ENCODE results near the gene TRAPPC10.
"Not testable (repeated sequence)": the region's sequence is repeated elsewhere in the genome, so short reads cannot be mapped to it uniquely, and the experiment has no call there.

TRAPPC10 gene

DNA sequence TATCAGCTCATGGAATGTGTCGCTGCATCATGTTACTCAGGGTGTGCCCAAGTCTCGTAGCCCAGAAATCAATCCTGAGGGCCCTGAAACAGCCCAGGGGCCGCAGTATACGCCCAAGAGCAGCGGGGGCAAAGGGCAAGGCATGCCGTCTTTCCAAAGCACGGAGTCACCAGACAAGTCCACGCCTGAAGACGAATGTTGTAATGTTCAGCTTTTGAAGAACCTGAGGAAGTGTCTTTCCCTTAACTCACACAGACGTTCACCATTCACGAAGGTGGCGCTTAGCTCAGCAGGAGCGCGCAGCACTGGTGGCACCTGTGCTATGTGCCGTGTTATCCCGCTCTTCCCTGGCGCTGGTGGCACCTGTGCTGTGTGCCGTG is 76.3 kb downstream of the TRAPPC10 start:
- no peak for DNase-seq (ENCODE audit: low spot score)

DNA sequence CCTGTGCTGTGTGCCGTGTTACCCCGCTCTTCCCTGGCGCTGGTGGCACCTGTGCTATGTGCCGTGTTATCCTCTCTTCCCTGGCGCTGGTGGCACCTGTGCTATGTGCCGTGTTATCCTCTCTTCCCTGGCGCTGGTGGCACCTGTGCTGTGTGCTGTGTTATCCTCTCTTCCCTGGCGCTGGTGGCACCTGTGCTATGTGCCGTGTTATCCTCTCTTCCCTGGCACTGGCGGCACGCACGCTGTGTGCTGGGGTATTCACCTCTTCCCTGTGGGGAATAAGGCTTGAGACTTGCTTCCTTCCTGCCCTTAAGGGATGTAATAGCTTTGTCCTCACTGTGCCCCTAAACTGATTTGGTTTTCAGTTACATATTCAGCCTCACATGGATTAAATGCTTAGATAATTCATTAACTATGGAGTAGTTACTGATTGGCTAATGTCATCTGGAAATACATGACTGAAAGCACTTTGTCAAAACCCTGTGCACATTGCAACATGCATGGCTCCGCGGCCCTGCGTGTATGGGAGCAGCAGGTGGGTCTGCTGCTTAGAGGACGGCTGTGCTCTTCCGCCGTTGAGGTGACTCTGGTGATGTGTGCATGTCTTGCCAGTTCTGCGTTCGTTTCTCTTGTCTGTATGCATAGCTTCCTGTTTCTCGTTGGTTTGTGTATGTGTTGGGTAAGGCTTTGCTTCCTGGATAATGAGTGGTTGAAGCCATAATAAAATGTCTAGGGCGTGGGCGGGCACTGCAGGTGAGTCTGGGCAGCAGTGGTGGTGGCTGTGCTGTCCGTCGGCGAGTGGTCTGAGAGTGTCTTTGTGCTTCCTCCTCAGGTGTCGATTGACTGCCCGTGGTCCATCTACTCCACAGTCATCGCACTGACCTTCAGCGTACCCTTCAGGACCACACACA is 77.1 kb downstream of the TRAPPC10 start:
- DNase-seq (ENCODE audit: low spot score) = no peak

DNA sequence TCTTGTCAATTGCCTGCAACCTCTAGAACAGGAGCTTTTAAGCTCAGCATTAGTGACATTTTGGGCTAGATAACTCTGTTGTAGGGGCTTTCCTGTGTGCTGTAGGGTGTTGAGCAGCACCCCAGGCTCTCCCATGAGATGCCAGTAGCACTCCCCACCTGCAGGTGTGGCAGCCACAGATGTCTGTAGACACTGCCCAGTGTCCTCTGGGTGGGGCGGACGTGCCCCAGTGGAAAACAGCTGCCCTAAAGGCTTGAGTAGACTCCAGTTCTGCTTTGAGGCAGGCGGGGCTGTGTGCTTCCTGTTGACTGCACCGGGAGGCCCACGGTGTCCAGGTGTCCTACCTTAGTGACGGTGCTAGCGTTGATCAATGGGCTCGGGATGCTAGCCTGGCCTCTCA is 78.2 kb downstream of the TRAPPC10 start:
- DNase-seq (ENCODE audit: low spot score) = no peak

DNA sequence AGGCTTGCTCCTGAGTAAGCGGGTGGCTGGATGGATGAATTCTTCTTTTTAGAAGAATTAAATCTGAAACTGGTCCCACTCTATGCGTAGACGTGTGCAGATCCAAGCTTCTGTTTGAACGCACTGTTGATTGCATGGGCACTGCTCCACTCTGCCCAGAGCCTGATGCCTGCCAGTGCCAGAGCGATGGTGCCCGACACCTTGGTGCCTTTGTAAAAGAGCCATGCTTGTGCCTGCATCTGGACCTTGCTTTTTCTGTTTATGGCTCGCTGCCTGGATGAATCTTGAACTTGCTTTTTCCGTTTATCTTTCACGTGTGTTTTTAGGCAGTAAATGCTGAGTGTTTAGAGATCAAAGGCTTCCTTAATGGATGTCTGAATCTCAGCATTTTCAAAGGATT is 80.1 kb downstream of the TRAPPC10 start:
- DNase-seq (ENCODE audit: low spot score) = no peak

DNA sequence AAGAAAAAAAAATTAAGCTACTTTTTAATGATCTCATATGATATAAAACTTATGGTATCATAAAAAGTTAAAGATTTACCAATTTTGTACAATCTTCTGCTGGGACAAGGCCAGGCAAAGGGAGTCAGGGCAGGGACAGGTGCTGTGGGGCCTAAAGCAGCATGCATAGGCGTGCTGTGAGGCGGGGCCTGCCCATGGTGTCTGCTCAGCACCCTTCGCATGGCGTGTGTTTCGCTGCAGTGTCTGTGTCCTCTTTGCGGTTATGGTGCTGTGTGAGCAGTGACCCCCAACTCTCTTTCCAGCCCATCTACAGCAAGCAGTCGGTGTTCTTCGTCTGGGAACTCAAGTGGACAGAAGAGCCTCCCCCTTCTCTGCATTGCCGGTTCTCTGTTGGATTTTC is 81.7 kb downstream of the TRAPPC10 start:
- no peak for DNase-seq (ENCODE audit: low spot score)

DNA sequence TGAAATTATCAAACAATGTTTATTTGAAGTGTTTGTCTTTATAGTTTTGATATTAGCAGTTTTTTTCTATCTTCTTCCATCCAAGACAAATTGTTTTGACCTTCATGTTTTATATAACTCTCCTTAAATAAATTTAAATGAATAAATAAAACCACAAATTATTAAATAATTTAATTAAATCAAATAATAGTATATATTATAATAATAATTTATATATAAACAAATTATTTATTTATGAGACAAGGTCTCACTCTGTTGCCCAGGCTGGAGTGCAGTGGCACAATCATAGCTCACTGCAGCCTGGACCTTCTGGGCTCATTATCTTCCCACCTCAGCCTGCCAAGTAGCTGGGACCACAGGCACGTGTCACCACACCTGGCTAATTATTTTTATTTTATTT is 82.7 kb downstream of the TRAPPC10 start:
- DNase-seq (ENCODE audit: low spot score) = no peak

DNA sequence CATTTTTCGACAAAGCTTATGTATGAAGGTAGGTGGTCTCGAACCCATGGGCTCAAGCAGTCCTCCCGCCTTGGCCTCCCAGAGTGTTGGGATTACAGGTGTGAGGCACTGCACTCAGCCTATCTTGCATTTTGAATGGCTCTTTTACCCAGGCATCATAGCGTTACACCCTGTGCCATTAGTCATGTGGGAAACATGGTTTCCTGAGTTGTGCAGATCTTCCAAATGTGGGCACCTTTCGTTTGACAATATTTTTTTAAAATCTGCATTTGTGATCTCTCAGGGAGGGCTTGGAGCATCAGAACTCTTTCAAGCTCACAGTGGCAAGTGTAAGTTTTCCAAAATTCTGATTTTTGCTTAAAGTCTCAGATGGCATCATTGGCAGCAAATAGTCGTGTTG is 86.4 kb downstream of the TRAPPC10 start:
- not testable (repeated sequence) for DNase-seq (ENCODE audit: low spot score)

DNA sequence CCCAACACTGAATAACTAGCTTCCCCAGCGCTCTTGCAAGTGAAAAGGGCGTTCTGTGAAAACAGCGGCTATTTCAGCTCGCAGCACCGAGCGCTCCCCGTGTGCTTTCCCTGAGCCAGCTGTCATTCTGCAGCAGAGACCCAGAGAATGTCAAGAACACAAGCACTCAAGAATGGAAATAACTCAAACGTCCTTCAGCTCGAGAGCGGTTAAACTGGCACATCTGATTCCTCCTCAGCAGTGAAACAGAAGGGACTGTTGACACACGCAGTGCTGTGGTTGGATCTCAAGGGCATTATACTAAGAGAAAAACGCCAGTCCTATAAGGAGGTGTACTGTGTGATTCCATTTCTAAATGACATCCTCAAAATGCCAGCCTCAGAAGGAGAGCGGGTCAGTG is 86.9 kb downstream of the TRAPPC10 start:
- DNase-seq (ENCODE audit: low spot score) = not testable (repeated sequence)

DNA sequence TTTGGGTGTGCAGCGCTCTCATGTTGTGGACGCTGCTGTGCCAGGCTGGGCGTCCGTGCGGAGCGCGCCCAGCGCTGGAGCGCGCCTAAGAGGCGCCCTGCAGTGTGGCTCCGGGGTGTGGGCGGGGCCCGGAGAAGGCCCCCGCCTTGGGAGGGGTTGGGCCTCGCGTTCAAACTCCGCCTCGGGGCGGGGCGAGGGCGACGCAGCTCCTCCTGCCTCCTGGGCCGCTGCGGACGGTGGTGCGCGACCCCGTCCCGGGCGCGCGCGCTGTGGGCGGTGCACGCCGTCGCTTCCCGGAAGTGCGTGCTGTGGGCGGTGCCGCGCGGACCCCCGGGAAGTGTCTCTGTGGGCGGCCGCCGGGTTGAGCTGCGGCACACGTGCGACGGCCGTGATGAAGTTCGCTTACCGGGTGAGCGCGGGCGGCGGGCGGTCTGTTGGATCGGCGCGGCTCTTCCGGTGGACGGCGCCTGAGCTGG is 95.0 kb downstream of the TRAPPC10 start, which contains the start of gene PWP2:
TSS of gene PWP2 (plus strand) at position 374 of the 476 bp plus-strand sequence. CDS start at position 392, 18 bp downstream.
- DNase-seq (ENCODE audit: low spot score) = not testable (repeated sequence)

DNA sequence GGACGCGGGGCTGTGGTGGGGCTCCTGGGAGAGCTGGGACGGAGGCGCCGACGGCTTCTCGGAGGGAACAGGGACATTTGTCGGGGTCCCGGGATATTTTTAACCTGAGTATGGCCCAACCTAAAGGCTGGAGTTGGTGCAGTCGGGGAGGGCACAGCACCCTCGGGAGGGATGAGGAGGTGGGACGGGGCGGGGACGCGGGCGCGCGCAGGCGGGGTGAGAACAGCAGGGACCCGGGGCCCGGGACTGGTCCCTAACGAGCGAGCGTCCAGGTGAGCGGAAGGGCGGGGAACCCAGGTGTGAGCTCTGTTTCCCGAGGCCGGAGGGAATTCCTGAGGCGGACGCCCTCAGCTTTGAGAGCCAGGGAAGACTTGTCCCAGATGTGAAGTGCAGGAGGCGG is 95.5 kb downstream of the TRAPPC10 start:
- DNase-seq (ENCODE audit: low spot score) = not testable (repeated sequence)

DNA sequence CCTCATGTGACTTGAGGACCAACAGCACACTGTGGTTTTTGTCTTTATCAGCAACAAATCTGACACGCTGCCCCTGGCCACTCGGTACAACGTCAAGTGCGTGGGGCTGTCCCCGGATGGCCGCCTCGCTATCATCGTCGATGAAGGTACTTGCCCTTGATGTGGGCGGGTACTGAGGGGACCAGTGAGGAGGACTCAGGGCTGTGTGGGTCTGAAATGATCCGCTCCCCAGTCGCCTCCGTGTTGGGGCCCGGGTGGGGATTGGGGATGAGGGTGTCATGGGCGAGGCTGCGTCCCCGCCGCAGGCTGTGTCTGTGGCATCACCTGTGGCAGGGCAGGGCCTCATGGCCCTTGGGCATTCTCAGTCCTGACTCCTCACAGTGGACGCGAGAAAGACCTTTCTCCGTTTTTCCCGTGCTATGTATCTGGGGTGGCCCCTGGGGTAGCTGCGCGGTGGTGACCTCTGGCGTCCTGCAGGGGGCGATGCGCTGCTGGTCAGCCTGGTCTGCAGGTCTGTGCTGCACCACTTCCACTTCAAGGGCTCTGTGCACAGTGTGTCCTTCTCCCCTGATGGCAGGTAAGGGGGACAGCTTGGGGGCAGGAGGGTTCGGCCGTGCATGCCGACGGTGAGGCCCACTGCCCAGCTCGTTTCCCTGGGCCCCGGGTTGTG is 101.7 kb downstream of the TRAPPC10 start:
- not testable (repeated sequence) for DNase-seq (ENCODE audit: low spot score)

DNA sequence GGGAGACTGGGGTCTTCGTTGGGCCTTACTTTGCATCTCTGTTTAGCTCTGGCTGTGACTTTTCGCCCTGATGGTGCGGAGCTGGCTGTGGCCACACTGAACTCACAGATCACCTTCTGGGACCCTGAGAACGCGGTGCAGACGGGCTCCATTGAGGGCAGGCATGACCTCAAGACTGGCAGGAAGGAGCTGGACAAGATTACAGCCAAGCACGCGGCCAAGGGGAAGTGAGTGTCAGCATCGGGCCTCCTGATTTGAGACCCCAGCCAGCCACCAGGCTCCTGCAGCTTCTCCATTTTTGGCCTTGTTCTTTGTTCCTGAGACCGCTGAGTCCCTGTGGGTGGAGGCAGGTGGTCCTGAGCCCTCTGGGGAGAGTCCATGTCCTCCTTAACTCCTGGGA is 110.0 kb downstream of the TRAPPC10 start:
- DNase-seq (ENCODE audit: low spot score) = not testable (repeated sequence)

DNA sequence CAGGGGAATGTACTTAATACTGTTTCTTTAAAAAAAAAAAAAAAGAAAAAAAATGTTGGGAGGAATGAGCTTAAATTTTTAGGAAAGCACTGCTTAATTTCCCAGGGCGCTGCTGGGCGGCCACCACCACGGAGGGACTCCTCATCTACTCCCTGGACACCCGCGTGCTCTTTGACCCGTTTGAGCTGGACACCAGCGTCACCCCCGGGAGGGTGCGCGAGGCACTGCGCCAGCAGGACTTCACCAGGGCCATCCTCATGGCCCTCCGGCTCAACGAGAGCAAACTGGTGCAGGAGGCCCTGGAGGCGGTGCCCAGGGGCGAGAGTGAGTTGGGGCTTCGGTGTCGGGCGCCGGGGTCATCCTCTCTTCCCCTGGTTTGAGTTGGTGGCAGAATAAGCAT is 115.7 kb downstream of the TRAPPC10 start:
- DNase-seq (ENCODE audit: low spot score) = not testable (repeated sequence)

DNA sequence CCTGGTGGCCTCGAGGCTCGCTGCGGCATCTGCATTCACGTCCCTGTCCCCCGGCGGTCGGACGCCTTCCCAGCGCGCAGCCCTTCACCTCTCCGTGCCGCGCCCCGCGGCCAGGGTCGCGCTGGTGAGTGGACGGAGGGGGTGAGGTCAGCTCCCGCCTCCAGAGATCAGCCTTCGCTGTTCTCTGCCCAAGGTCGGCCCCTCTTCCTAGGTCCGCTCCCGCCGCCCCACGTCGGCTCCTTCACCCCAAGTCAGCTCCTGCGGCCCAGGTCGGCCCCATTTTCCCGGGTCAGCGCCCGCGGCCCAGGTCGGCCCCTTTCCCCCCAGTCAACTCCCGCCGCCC is 121.6 kb downstream of the TRAPPC10 start:
- DNase-seq (ENCODE audit: low spot score) = not testable (repeated sequence)

DNA sequence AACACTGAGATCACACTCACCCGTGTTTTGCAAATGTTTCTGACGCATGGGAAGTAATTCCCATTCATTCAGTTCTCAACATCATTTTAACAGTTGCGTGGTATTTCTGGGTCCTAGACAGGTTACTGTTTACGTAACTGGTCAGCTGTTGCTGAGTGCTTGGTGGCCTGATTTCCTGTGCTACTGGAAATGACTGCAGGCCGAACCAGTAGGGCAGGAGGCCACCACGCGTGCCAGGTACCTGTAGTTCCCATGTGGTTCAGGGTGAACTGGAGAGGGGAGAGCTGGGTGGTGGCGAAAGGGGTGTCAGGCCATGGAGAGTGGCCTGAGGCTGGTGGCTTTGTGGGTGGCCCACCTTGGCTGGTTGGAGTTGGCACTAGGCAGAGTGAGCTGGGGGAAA is 122.6 kb downstream of the TRAPPC10 start:
- DNase-seq (ENCODE audit: low spot score) = not testable (repeated sequence)

DNA sequence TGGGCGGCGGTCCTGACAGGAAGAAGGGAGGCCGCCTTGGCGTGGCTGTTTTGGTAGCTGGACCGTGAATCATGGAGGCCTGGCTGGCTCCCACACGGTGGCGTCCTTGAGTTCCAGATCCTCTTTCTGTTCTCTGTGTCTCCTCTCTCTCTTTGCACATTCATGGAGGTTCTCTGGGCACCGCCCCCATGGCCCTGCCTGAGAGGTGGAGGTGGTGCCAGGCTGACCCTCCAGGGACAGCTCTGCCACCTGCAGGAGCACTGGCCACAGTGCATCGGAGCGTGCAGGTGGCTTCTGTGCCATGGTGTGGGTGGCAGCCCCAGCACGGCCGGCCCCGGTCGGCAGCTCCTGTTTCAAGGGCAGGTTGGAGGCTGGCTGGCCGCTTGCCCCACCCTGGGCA is 125.9 kb downstream of the TRAPPC10 start:
- DNase-seq (ENCODE audit: low spot score) = not testable (repeated sequence)

DNA sequence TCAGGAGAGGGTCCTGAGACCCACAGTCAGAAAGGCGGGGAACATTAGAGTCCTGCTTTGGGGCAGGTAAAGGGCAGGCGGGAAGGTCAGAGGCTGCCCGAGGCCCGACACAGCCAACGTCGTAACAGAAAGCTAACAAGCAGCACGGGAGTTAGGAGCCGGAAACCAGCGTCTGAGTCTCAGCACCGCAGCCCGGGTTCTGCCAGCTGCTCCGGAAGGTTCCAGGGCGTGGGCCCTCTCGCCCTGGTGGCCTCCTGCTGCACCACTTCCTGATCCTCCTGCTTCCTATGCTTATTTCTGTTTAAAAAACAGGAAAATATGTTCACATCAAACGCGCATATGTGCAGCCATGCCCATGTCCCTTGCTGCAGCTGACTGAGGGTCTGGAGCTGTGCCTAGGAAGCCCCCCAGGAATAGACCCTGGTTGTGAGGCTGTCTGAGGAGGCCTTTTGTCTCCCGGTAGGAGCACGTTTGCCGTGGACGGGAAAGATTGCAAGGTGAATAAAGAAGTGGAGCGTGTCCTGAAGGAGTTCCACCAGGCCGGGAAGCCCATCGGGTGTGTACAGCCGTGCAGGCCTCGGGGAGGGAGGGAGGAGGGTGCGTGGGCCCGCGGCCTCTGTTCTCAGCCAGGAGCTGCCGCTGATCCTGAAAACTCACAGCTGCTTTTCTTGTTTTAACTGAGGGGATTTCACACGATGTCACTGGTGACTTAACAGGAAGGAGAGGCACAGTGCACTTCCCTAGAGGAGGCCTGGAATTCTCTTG is 127.9 kb downstream of the TRAPPC10 start:
- DNase-seq (ENCODE audit: low spot score) = not testable (repeated sequence)

DNA sequence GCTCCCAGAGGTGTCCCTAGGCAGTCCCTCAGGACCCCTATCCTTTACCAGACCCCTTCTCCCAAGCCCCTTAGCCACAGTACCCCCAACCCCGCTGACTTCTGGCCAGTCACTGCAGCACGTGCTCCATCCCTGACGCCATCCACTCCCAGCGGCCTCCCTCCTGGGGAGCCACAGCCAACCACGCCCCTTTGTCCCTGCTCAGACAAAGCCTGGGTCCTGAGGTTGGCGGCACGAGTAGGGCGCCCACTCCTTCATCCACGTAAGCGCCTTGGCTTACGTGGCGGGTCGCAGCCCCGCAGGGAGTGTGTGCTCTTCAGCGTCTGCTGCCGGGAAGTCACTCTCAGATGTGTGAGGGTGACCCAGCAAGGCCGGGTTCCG is 128.4 kb downstream of the TRAPPC10 start:
- not testable (repeated sequence) for DNase-seq (ENCODE audit: low spot score)

DNA sequence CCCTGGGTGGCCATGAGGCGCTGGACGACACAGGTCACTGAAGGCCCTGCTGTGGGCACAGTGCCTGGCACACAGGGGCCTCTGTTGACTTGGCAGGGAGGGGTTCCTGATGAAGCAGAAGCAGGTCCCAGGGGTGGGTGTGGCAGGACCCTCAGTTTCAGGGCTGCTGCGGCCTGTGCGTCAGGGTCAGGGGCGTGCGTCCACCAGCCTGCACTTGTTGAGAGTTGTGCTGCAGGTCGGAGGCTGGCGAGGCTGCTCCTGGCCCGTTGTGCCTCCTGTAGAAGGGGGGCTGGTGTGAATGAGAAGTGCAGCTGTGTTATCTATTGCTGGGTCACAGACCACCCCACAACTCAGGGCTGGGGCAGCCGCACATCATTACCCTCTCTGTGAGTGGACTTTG is 130.4 kb downstream of the TRAPPC10 start:
- DNase-seq (ENCODE audit: low spot score) = not testable (repeated sequence)

DNA sequence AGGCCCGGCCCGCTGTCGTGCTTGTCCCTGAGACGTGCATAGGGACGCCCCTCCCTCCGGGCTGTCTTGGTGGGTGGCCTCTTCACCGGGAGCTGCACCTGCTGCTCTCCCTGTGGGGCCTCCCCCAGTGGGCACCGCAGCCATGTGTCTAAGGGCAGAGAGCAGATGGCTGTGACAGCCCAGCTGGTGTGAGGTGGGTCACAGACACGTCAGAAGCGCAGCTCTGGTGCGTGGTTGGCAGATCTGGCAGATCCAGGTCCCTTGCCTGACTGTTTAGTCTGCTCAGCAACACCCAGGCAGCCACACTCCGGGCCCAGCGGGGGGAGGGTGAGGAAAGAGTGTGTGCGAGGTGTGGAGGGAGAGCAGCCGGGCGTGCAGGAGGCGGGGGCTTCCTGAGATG is 131.3 kb downstream of the TRAPPC10 start:
- not testable (repeated sequence) for DNase-seq (ENCODE audit: low spot score)

DNA sequence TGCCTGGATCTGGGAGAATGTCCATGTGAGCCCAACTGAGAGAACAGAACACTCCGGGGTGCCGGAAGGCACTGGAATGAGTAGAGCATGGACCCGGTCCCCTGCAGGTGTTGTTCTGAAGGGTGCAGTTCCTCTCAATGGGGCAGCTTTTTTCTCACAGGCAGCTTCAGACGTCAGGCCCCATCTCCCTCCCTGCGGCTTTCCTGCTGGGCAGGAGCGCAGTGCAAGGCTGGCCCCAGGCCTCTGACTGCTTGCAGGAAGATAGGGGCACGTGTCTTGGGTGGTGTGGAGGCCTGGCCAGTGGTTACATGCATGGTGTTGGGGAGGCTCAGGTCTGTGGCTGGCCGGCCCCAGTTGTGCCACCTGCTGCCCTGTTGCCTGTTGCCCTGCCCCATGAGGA is 131.9 kb downstream of the TRAPPC10 start:
- DNase-seq (ENCODE audit: low spot score) = not testable (repeated sequence)
